Keratinocyte (primary cell): ENCODE data around the gene ZNF638.

Source experiments
- CTCF ChIP-seq, 3 experiments: IDR thresholded peaks in 1 of 3; conservative IDR thresholded peaks in 1 of 3; optimal IDR thresholded peaks in 1 of 3; 2 replicates in 2 of 3; 3 replicates in 1 of 3; pipeline versions ENCODE3 to v1.5.1; 2011; ENCODE audit warnings: low read length in 3 of 3, mild to moderate bottlenecking in 3 of 3, moderate library complexity in 2 of 3, control low read depth in 1 of 3, inconsistent platforms in 1 of 3; ENCODE audit not compliant: insufficient read depth in 2 of 3; ENCODE audit errors: extremely low read depth in 1 of 3
- EZH2 ChIP-seq: IDR thresholded peaks from one replicate; pipeline ENCODE4 v1.6.1; 2012; ENCODE audit warnings: inconsistent platforms, mild to moderate bottlenecking, low read length, moderate library complexity

- TF ChIP-seq EZH2 (no peak), CTCF (optimal IDR thresholded peaks at IDR 0.05 in 1 of 3, IDR thresholded peaks at IDR 0.05 in 1 of 3, conservative IDR thresholded peaks at IDR 0.05 in 1 of 3; ENCODE audit: extremely low read depth in 1 of 3, insufficient read depth in 2 of 3, low read length in 3 of 3) (no peak)
Measured at GRCh38 chr2:71291398-71291797, 40.2 kb upstream of the ZNF638 start.
